Neural cell (in vitro differentiated cells): ENCODE data around the gene UBE2QL1. TPM values are rescaled to one million over a fixed set of nuclear protein-coding genes. Genes with fewer than 3 reads are reported as not detected.

Experiments
- H2AFZ ChIP-seq: fragments of 200-600, 300-800 bp; sonication (generic), shearing (Covaris generic); 2 replicates; pipeline ENCODE4 v1.6.0; 2014; ENCODE audit warnings: low read depth, mild to moderate bottlenecking, antibody characterized with exemption, low read length, moderate library complexity
- H3F3A ChIP-seq: fragments of 200-600 bp; shearing (Covaris generic); 2 replicates; pipeline ENCODE4 v1.6.1; 2016; ENCODE audit warnings: mild to moderate bottlenecking, moderate library complexity, mixed read lengths, antibody characterized with exemption, low read length; ENCODE audit not compliant: insufficient read depth, poor library complexity, severe bottlenecking
- H3K27ac ChIP-seq: fragments of 200-600, 300-800 bp; sonication (generic), shearing (Covaris generic); 2 replicates; pipeline ENCODE4 v1.5.1; 2014; ENCODE audit warnings: mild to moderate bottlenecking, low read length, moderate library complexity
- H3K27me3 ChIP-seq: fragments of 300-800, 200-600 bp; sonication (generic), shearing (Covaris generic); 2 replicates; pipeline ENCODE4 v1.6.0; 2014; ENCODE audit warnings: mild to moderate bottlenecking, low read depth, low read length, moderate library complexity; ENCODE audit not compliant: insufficient read depth
- H3K36me3 ChIP-seq: fragments of 300-800, 200-600 bp; sonication (generic), shearing (Covaris generic); 2 replicates; pipeline ENCODE4 v1.5.1; 2014; ENCODE audit warnings: mild to moderate bottlenecking, antibody characterized with exemption, low read length, moderate library complexity; ENCODE audit not compliant: insufficient read depth
- H3K4me2 ChIP-seq: fragments of 300-800, 200-600 bp; sonication (generic), shearing (Covaris generic); 2 replicates; pipeline ENCODE4 v1.6.0; 2014; ENCODE audit warnings: mild to moderate bottlenecking, low read length
- H3K4me3 ChIP-seq: fragments of 300-800, 200-600 bp; sonication (generic), shearing (Covaris generic); 2 replicates; pipeline ENCODE4 v1.5.1; 2014; ENCODE audit warnings: mild to moderate bottlenecking, low read length, moderate library complexity
- H3K79me2 ChIP-seq: fragments of 200-600 bp; shearing (Covaris generic); replicated peaks from 2 replicates; pipeline ENCODE4 v1.6.0; 2014; ENCODE audit warnings: mild to moderate bottlenecking, low read length, moderate library complexity; ENCODE audit not compliant: insufficient read depth
- H3K9ac ChIP-seq: fragments of 300-800, 200-600 bp; sonication (generic), shearing (Covaris generic); 2 replicates; pipeline ENCODE4 v1.6.1; 2016; ENCODE audit warnings: mild to moderate bottlenecking, low read length, mixed read lengths
- H3K9me2 ChIP-seq: fragments of 200-600 bp; shearing (Covaris generic); 2 replicates; pipeline ENCODE4 v1.6.1; 2016; ENCODE audit warnings: mild to moderate bottlenecking, low read length, mixed read lengths; ENCODE audit not compliant: insufficient read depth
- H3K9me3 ChIP-seq: fragments of 200-600, 300-800 bp; sonication (generic), shearing (Covaris generic); 2 replicates; pipeline ENCODE4 v1.6.1; 2016; ENCODE audit warnings: mild to moderate bottlenecking, mixed run types, low read length, moderate library complexity, mixed read lengths
- H4K20me1 ChIP-seq: fragments of 200-600 bp; shearing (Covaris generic); 2 replicates; pipeline ENCODE4 v1.6.1; 2016; ENCODE audit warnings: mild to moderate bottlenecking, mixed run types; ENCODE audit not compliant: insufficient read depth
- EP300 ChIP-seq: fragments of 450-650 bp; conservative IDR thresholded peaks from 2 replicates; pipeline ENCODE4 v1.6.1; 2014; ENCODE audit warnings: antibody characterized with exemption, mild to moderate bottlenecking, moderate library complexity; ENCODE audit not compliant: poor library complexity, severe bottlenecking
- EZH2 ChIP-seq: fragments of 200-600, 300-800 bp; shearing (Covaris generic), sonication (generic); IDR thresholded peaks from 2 replicates; pipeline ENCODE4 v1.6.1; 2014; ENCODE audit warnings: antibody characterized with exemption, low read length, borderline replicate concordance, mild to moderate bottlenecking; ENCODE audit not compliant: insufficient read depth, poor library complexity, severe bottlenecking
- MXI1 ChIP-seq: fragments of 450-650 bp; conservative IDR thresholded peaks from 2 replicates; pipeline ENCODE4 v1.6.1; 2014; ENCODE audit warnings: antibody characterized with exemption, mild to moderate bottlenecking; ENCODE audit not compliant: poor library complexity, severe bottlenecking
- POLR2AphosphoS5 ChIP-seq: IDR thresholded peaks from 2 replicates; pipeline ENCODE4 v1.6.1; 2012
- RAD21 ChIP-seq: fragments of 450-650 bp; conservative IDR thresholded peaks from 2 replicates; pipeline ENCODE4 v1.6.1; 2014; ENCODE audit warnings: antibody characterized with exemption, mild to moderate bottlenecking, moderate library complexity
- SMC3 ChIP-seq: fragments of 450-650 bp; conservative IDR thresholded peaks from 2 replicates; pipeline ENCODE4 v1.6.1; 2014; ENCODE audit warnings: antibody characterized with exemption, mild to moderate bottlenecking, moderate library complexity; ENCODE audit not compliant: poor library complexity
- TAF1 ChIP-seq: IDR thresholded peaks from 2 replicates; pipeline ENCODE4 v1.6.1; 2012; ENCODE audit warnings: low read depth
- polyA plus RNA-seq: library from polyadenylated mRNA; depleted of rRNA; stranded (reverse); fragments of >200 nt; gene quantifications from 2 replicates; pipeline ENCODE4 v1.2.3, GENCODE V29; 2014
- TF ChIP-seq, protein P1 (sequence below): fragments of 450-650 bp; IDR thresholded peaks from 2 replicates; pipeline ENCODE4 v1.5.1; 2014; ENCODE audit warnings: antibody characterized with exemption, mild to moderate bottlenecking, moderate library complexity; ENCODE audit not compliant: poor library complexity, severe bottlenecking
- TF ChIP-seq, protein P2 (sequence below): IDR thresholded peaks from 2 replicates; pipeline ENCODE4 v1.6.1; 2012; ENCODE audit warnings: borderline replicate concordance

Gene UBE2QL1
- polyA plus RNA-seq, 1 donor from 2014 or later, result 13.8 TPM

GRCh38 chr5:6517510-6517909 is 68.9 kb downstream of the UBE2QL1 start:
- H3K9me3 ChIP-seq, result no peaks in the 10 kb centered on the region
- no peaks in the 10 kb centered on the region for H4K20me1 ChIP-seq
- H2AFZ ChIP-seq, result no peak overlapping the region
- no peaks in the 10 kb centered on the region for H3K27me3 ChIP-seq
- no peaks in the 10 kb centered on the region for H3K79me2 ChIP-seq
- no peaks in the 10 kb centered on the region for H3K9me2 ChIP-seq
- H3K4me3 ChIP-seq, result no peak overlapping the region
- H3K9ac ChIP-seq, result no peak overlapping the region
- no peaks in the 10 kb centered on the region for H3K36me3 ChIP-seq
- TF ChIP-seq SMC3 (no peak), EP300 (no peak), RAD21 (no peak), EZH2 (no peak), TAF1 (no peak), POLR2AphosphoS5 (no peak), MXI1 (no peak)
- TF ChIP-seq, protein P1, sequence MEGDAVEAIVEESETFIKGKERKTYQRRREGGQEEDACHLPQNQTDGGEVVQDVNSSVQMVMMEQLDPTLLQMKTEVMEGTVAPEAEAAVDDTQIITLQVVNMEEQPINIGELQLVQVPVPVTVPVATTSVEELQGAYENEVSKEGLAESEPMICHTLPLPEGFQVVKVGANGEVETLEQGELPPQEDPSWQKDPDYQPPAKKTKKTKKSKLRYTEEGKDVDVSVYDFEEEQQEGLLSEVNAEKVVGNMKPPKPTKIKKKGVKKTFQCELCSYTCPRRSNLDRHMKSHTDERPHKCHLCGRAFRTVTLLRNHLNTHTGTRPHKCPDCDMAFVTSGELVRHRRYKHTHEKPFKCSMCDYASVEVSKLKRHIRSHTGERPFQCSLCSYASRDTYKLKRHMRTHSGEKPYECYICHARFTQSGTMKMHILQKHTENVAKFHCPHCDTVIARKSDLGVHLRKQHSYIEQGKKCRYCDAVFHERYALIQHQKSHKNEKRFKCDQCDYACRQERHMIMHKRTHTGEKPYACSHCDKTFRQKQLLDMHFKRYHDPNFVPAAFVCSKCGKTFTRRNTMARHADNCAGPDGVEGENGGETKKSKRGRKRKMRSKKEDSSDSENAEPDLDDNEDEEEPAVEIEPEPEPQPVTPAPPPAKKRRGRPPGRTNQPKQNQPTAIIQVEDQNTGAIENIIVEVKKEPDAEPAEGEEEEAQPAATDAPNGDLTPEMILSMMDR, result no peak
- TF ChIP-seq, protein P2, sequence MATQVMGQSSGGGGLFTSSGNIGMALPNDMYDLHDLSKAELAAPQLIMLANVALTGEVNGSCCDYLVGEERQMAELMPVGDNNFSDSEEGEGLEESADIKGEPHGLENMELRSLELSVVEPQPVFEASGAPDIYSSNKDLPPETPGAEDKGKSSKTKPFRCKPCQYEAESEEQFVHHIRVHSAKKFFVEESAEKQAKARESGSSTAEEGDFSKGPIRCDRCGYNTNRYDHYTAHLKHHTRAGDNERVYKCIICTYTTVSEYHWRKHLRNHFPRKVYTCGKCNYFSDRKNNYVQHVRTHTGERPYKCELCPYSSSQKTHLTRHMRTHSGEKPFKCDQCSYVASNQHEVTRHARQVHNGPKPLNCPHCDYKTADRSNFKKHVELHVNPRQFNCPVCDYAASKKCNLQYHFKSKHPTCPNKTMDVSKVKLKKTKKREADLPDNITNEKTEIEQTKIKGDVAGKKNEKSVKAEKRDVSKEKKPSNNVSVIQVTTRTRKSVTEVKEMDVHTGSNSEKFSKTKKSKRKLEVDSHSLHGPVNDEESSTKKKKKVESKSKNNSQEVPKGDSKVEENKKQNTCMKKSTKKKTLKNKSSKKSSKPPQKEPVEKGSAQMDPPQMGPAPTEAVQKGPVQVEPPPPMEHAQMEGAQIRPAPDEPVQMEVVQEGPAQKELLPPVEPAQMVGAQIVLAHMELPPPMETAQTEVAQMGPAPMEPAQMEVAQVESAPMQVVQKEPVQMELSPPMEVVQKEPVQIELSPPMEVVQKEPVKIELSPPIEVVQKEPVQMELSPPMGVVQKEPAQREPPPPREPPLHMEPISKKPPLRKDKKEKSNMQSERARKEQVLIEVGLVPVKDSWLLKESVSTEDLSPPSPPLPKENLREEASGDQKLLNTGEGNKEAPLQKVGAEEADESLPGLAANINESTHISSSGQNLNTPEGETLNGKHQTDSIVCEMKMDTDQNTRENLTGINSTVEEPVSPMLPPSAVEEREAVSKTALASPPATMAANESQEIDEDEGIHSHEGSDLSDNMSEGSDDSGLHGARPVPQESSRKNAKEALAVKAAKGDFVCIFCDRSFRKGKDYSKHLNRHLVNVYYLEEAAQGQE, result no peak
- H3K27ac ChIP-seq, result no peak overlapping the region
- H3F3A ChIP-seq, result no peaks in the 10 kb centered on the region
- no peak overlapping the region for H3K4me2 ChIP-seq

- Histone ChIP-seq H2AFZ (no peak overlapping the region), H3K27me3 (no peaks in the 10 kb centered on the region), H3K4me2 (no peak overlapping the region)
These were observed 69.8 kb downstream of the UBE2QL1 start for GRCh38 chr5:6518298-6519057.

More at GRCh38 chr5:6518298-6519057, 69.8 kb downstream of the UBE2QL1 start:
- no peaks in the 10 kb centered on the region for H3K79me2 ChIP-seq
- H4K20me1 ChIP-seq, result no peaks in the 10 kb centered on the region
- no peak overlapping the region for H3K4me3 ChIP-seq
- no peaks in the 10 kb centered on the region for H3K36me3 ChIP-seq
- H3K9me3 ChIP-seq, result no peaks in the 10 kb centered on the region
- no peak overlapping the region for H3K27ac ChIP-seq
- TF ChIP-seq MXI1, result no peak
- TF ChIP-seq EZH2, result no peak
- no peak for TF ChIP-seq POLR2AphosphoS5
- no peak for TF ChIP-seq EP300
- TF ChIP-seq, protein P1, result no peak
- TF ChIP-seq, protein P2, result no peak
- no peaks in the 10 kb centered on the region for H3F3A ChIP-seq
- H3K9me2 ChIP-seq, result no peaks in the 10 kb centered on the region
- H3K9ac ChIP-seq, result no peak overlapping the region
